Brain microvascular endothelial cell (primary cell): ENCODE results near the gene SF3A1.
"Not testable (repeated sequence)": the region's sequence is repeated elsewhere in the genome, so short reads cannot be mapped to it uniquely, and the experiment has no call there.

Source experiments
- DNase-seq: peaks from one replicate; pipeline ENCODE4 v3.0.0-alpha.2; 2020
- H3K27ac ChIP-seq: fragments of 250-450 bp; sonication (Bioruptor Pico); 2 replicates; pipeline ENCODE4 v1.5.1; 2020; ENCODE audit warnings: mild to moderate bottlenecking, moderate library complexity
- H3K27me3 ChIP-seq: fragments of 250-450 bp; sonication (Bioruptor Pico); replicated peaks from 2 replicates; pipeline ENCODE4 v1.5.1; 2020; ENCODE audit warnings: mild to moderate bottlenecking
- H3K36me3 ChIP-seq: fragments of 250-450 bp; sonication (Bioruptor Pico); replicated peaks from 2 replicates; pipeline ENCODE4 v1.5.1; 2020; ENCODE audit warnings: mild to moderate bottlenecking
- H3K4me3 ChIP-seq: 2 replicates; pipeline ENCODE4 v1.5.1; 2011; ENCODE audit warnings: low read depth, mild to moderate bottlenecking, control low read depth, low read length, moderate library complexity
- CTCF ChIP-seq: IDR thresholded peaks from 2 replicates; pipeline ENCODE4 v1.5.1; 2011; ENCODE audit warnings: low read depth, mild to moderate bottlenecking, moderate library complexity, low read length, control low read depth, inconsistent platforms; ENCODE audit errors: missing control alignments
- in situ Hi-C: cut with HindIII; loops from 2 replicates; pipeline ENCODE4 v1.10.0; 2017; ENCODE audit warnings: low sequenced_read_pairs, low pct_ligation_motif_present

The SF3A1 gene, protein sequence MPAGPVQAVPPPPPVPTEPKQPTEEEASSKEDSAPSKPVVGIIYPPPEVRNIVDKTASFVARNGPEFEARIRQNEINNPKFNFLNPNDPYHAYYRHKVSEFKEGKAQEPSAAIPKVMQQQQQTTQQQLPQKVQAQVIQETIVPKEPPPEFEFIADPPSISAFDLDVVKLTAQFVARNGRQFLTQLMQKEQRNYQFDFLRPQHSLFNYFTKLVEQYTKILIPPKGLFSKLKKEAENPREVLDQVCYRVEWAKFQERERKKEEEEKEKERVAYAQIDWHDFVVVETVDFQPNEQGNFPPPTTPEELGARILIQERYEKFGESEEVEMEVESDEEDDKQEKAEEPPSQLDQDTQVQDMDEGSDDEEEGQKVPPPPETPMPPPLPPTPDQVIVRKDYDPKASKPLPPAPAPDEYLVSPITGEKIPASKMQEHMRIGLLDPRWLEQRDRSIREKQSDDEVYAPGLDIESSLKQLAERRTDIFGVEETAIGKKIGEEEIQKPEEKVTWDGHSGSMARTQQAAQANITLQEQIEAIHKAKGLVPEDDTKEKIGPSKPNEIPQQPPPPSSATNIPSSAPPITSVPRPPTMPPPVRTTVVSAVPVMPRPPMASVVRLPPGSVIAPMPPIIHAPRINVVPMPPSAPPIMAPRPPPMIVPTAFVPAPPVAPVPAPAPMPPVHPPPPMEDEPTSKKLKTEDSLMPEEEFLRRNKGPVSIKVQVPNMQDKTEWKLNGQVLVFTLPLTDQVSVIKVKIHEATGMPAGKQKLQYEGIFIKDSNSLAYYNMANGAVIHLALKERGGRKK

GRCh38 chr22:30356449-30357235 is at the start of gene SF3A1, which contains the start of gene CCDC157:
Gene SF3A1 (minus strand): TSS chr22:30356894. CDS start chr22:30356792, 102 bp downstream.
Gene CCDC157 (plus strand): TSS chr22:30357007. CDS start chr22:30366001, 8,994 bp downstream.
- Histone ChIP-seq H3K27ac (peak within 1 kb of the TSS; percentile 93), H3K4me3 (peak within 1 kb of the TSS; percentile 88), H3K27me3 (no peaks in the 10 kb centered on the region), H3K36me3 (peaks cover 10% of the 10 kb centered on the region)
- TF ChIP-seq CTCF, result no peak
- peak; percentile 89 for DNase-seq
- in situ Hi-C loops, result no loop called here

DNA sequence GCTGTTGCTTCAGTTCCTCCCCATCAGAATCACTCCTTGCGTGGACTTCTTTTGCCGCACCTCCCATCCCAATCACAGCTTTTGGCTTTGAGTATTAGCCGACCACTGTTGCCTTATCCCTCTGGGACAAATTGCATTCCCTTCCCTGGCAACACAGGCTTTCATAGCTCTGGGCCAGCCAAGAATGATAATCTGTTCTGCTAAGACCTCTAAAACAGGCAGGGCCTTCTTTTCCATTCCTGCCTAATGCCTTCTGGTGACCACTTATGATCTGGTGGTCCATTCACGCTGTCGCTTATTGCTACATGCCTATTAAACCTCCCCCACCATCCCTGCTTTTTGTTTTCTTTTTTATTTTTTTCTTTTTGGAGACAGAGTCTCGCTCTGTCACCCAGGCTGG is 49.7 kb upstream of the SF3A1 start:
- peaks cover 71% of the 10 kb centered on the region for H3K36me3 ChIP-seq

DNA sequence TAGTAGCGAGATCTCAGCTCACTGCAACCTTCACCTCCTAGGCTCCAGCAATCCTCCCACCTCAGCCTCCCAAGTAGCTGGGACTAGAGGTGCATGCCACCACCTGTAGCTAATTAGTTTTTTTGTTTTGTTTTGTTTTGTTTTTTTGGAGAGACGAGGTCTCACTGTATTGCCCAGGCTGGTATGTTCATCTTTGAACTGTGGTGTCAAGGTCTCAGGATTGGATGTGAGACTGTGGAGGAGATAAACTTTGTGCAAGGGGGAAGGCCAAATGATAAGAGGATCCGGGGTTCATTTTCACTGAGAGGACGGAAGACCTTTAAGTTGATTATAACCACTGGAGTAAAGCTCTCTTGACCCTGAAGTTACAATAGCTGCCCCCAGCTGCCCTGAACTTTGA is 49.0 kb upstream of the SF3A1 start:
- Histone ChIP-seq H3K4me3 (no peak overlapping the region), H3K27ac (no peak overlapping the region), H3K36me3 (peaks cover 65% of the 10 kb centered on the region), H3K27me3 (no peaks in the 10 kb centered on the region)
- in situ Hi-C loops, result no loop called here
- DNase-seq, result no peak
- TF ChIP-seq CTCF, result no peak

More for the DNA sequence above, 49.7 kb upstream of the SF3A1 start:
- no peak for DNase-seq
- no peak overlapping the region for H3K4me3 ChIP-seq
- TF ChIP-seq CTCF, result no peak
- no peaks in the 10 kb centered on the region for H3K27me3 ChIP-seq
- in situ Hi-C loops, result no loop called here
- no peak overlapping the region for H3K27ac ChIP-seq

DNA sequence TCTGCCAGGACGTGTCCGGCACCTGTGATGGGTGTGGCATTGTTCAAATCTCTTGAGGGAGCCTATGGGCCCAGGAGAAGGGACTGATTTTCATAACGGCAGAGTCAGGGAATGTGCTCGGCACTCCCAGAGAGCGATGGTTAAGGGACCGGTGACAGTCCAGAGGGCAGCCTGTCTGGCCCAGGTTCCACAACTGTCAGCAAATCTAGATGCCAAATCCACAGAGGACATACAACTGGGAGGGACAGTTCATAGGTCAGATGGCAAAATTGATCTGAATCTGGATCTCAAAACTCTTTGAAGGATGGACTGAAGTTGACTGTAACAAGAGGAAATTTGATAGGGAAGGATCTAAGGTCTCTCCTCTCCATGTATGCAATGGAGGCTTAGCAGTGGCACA is 47.6 kb upstream of the SF3A1 start:
- H3K4me3 ChIP-seq, result no peak overlapping the region
- in situ Hi-C loops, result no loop called here

GRCh38 chr22:30402766-30403104 is 46.0 kb upstream of the SF3A1 start:
- peaks cover 52% of the 10 kb centered on the region for H3K36me3 ChIP-seq
- H3K4me3 ChIP-seq, H3K27ac ChIP-seq, H3K27me3 ChIP-seq, DNase-seq, in situ Hi-C loops: not testable (repeated sequence)

More for the DNA sequence above, 47.6 kb upstream of the SF3A1 start:
- no peak overlapping the region for H3K27ac ChIP-seq
- H3K27me3 ChIP-seq, result no peaks in the 10 kb centered on the region
- peaks cover 61% of the 10 kb centered on the region for H3K36me3 ChIP-seq
- no peak for TF ChIP-seq CTCF
- no peak for DNase-seq
